ENCODE measurements around the gene DTX1. TPM values are rescaled to one million over a fixed set of nuclear protein-coding genes. Genes with fewer than 3 reads are reported as not detected.

Gene DTX1
- polyA plus RNA-seq, 1 donor (not counting 4 experiments of a cell fraction or from before 2014, with no cell fraction given), result not detected

- DNase-seq (ENCODE audit: low read depth, low spot score), result no peak
- dilution Hi-C loops (cut with MboI; ENCODE audit: extremely low pct_ligation_motif_present, low sequenced_read_pairs), result no loop called here
- FAIRE-seq, result no peak
Observed at GRCh38 chr12:113127791-113128199, 71.3 kb downstream of the DTX1 start.

GRCh38 chr12:113128802-113129663 is 72.5 kb downstream of the DTX1 start:
- H3K9me3 ChIP-seq (ENCODE audit: control insufficient read depth, low read depth, low read length), result no peaks in the 10 kb centered on the region
- TF ChIP-seq EZH2 (IDR thresholded peaks at IDR 0.05; ENCODE audit: low read length) (no peak), CTCF (optimal IDR thresholded peaks at IDR 0.05 in 1 of 3, IDR thresholded peaks at IDR 0.05 in 1 of 3, conservative IDR thresholded peaks at IDR 0.05 in 1 of 3; ENCODE audit: extremely low read depth in 1 of 3, insufficient read depth in 2 of 3, low read length in 3 of 3) (no peak)
- no peaks in the 10 kb centered on the region for H4K20me1 ChIP-seq (ENCODE audit: control insufficient read depth, extremely low read depth, insufficient read depth, low read length)
- H2AFZ ChIP-seq (ENCODE audit: control insufficient read depth, low read length), result no peak overlapping the region
- no peak overlapping the region for H3K27ac ChIP-seq (ENCODE audit: control insufficient read depth, insufficient read depth, low read length)
- no peak for FAIRE-seq
- H3K9ac ChIP-seq (ENCODE audit: control insufficient read depth, extremely low read depth, insufficient read depth, low read length), result no peak overlapping the region
- no peak overlapping the region for H3K4me2 ChIP-seq (ENCODE audit: control insufficient read depth, extremely low read depth, insufficient read depth, low read depth, low read length)
- DNase-seq (ENCODE audit: low read depth, low spot score), result no peak
- no peaks in the 10 kb centered on the region for H3K4me1 ChIP-seq (ENCODE audit: control insufficient read depth, extremely low read depth, insufficient read depth, low read length)
- dilution Hi-C loops (cut with MboI; ENCODE audit: extremely low pct_ligation_motif_present, low sequenced_read_pairs), result no loop called here
- no peaks in the 10 kb centered on the region for H3K36me3 ChIP-seq (ENCODE audit: control insufficient read depth in 2 of 2, extremely low read depth in 1 of 2, insufficient read depth in 2 of 2, low read length in 2 of 2)
- no peaks in the 10 kb centered on the region for H3K9me1 ChIP-seq (ENCODE audit: control insufficient read depth, extremely low read depth, insufficient read depth, low read length)
- no peaks in the 10 kb centered on the region for H3K27me3 ChIP-seq (ENCODE audit: control insufficient read depth, extremely low read depth, insufficient read depth, low read length)
- H3K4me3 ChIP-seq (ENCODE audit: control insufficient read depth in 2 of 3, extremely low read depth in 1 of 3, insufficient read depth in 2 of 3, low read depth in 1 of 3, low read length in 3 of 3), result no peak overlapping the region
- no peaks in the 10 kb centered on the region for H3K79me2 ChIP-seq (ENCODE audit: control insufficient read depth, insufficient read depth, low read length)

More at GRCh38 chr12:113127791-113128199, 71.3 kb downstream of the DTX1 start:
- no peak overlapping the region for H3K4me2 ChIP-seq (ENCODE audit: control insufficient read depth, extremely low read depth, insufficient read depth, low read depth, low read length)
- no peak overlapping the region for H3K27ac ChIP-seq (ENCODE audit: control insufficient read depth, insufficient read depth, low read length)
- no peak overlapping the region for H3K4me3 ChIP-seq (ENCODE audit: control insufficient read depth in 2 of 3, extremely low read depth in 1 of 3, insufficient read depth in 2 of 3, low read depth in 1 of 3, low read length in 3 of 3)
- H3K9me1 ChIP-seq (ENCODE audit: control insufficient read depth, extremely low read depth, insufficient read depth, low read length), result no peaks in the 10 kb centered on the region
- H3K9ac ChIP-seq (ENCODE audit: control insufficient read depth, extremely low read depth, insufficient read depth, low read length), result no peak overlapping the region
- TF ChIP-seq CTCF (optimal IDR thresholded peaks at IDR 0.05 in 1 of 3, IDR thresholded peaks at IDR 0.05 in 1 of 3, conservative IDR thresholded peaks at IDR 0.05 in 1 of 3; ENCODE audit: extremely low read depth in 1 of 3, insufficient read depth in 2 of 3, low read length in 3 of 3), result no peak
- TF ChIP-seq EZH2 (IDR thresholded peaks at IDR 0.05; ENCODE audit: low read length), result no peak
- no peaks in the 10 kb centered on the region for H3K9me3 ChIP-seq (ENCODE audit: control insufficient read depth, low read depth, low read length)
- no peaks in the 10 kb centered on the region for H3K79me2 ChIP-seq (ENCODE audit: control insufficient read depth, insufficient read depth, low read length)
- no peaks in the 10 kb centered on the region for H3K27me3 ChIP-seq (ENCODE audit: control insufficient read depth, extremely low read depth, insufficient read depth, low read length)
- no peaks in the 10 kb centered on the region for H4K20me1 ChIP-seq (ENCODE audit: control insufficient read depth, extremely low read depth, insufficient read depth, low read length)
- no peaks in the 10 kb centered on the region for H3K4me1 ChIP-seq (ENCODE audit: control insufficient read depth, extremely low read depth, insufficient read depth, low read length)
- no peak overlapping the region for H2AFZ ChIP-seq (ENCODE audit: control insufficient read depth, low read length)
- no peaks in the 10 kb centered on the region for H3K36me3 ChIP-seq (ENCODE audit: control insufficient read depth in 2 of 2, extremely low read depth in 1 of 2, insufficient read depth in 2 of 2, low read length in 2 of 2)

All from keratinocyte (primary cell).